Left ventricle myocardium inferior (tissue), 1 donor: ENCODE data around the gene PITPNC1. TPM values are rescaled to one million over a fixed set of nuclear protein-coding genes. Genes with fewer than 3 reads are reported as not detected.

Source experiments
- DNase-seq: peaks from one replicate; pipeline ENCODE4 v3.0.0-alpha.2; 2020
- H3K27ac ChIP-seq: fragments of 200-600 bp; replicated peaks from 2 replicates; pipeline ENCODE4 v1.8.0; 2021
- H3K27me3 ChIP-seq: fragments of 200-600 bp; 2 replicates; pipeline ENCODE4 v1.8.0; 2021; ENCODE audit warnings: low read depth
- H3K36me3 ChIP-seq: fragments of 200-600 bp; 2 replicates; pipeline ENCODE4 v1.8.0; 2021
- H3K4me1 ChIP-seq: fragments of 200-600 bp; 2 replicates; pipeline ENCODE4 v1.8.0; 2021
- H3K4me3 ChIP-seq: fragments of 200-600 bp; 2 replicates; pipeline ENCODE4 v1.8.0; 2021; ENCODE audit warnings: mild to moderate bottlenecking, moderate library complexity
- H3K9me3 ChIP-seq: fragments of 200-600 bp; replicated peaks from 2 replicates; pipeline ENCODE4 v1.8.0; 2021
- intact Hi-C: fragments of 100-400 bp; cut with micrococcal nuclease; formaldehyde crosslinking; loops from one replicate; pipeline ENCODE4 v1.11.0; 2022
- total RNA-seq: library from RNA; stranded (reverse); fragmentation: NEBNext Ultra II Directional; extraction: Animal tissue kit (Norgen Biotek cat#: 25700); gene quantifications from one replicate; pipeline ENCODE4 v1.2.1, GENCODE V29; 2021
- TF ChIP-seq, protein P1 (sequence below): fragments of 200-600 bp; IDR thresholded peaks from 2 replicates; pipeline ENCODE4 v1.8.0; 2021; ENCODE audit warnings: antibody characterized with exemption, mild to moderate bottlenecking, borderline replicate concordance
- donor health status: DM: no; HTN: yes; CAD: no; lungs with severe emphysema.

Gene PITPNC1
- total RNA-seq, 1 donor from 2014 or later = 8.1 TPM

DNA sequence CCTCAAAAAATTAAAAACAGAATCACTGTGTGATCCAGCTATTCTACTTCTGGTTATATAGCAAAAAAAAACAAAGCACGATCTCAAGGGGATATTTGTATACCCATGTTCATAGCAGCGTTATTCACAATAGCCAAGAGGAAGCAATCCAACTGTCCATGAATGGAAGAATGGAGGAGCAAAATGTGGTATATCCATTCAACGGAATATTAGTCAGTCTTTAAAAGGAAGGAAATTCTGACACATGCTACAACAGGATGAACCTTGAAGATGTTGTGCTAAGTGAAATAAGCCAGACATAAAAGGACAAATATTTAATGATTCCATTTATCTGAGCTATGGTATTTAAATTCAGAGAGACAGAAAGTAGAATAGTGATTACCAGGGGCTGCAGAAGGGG, 336.1 kb downstream of the PITPNC1 start:
- Histone ChIP-seq H3K27me3 (no peaks in the 10 kb centered on the region), H3K36me3 (no peaks in the 10 kb centered on the region), H3K4me1 (peaks cover 11% of the 10 kb centered on the region), H3K27ac (no peak overlapping the region), H3K9me3 (peaks cover 5% of the 10 kb centered on the region), H3K4me3 (no peak overlapping the region)
- no peak for DNase-seq
- TF ChIP-seq, protein P1, sequence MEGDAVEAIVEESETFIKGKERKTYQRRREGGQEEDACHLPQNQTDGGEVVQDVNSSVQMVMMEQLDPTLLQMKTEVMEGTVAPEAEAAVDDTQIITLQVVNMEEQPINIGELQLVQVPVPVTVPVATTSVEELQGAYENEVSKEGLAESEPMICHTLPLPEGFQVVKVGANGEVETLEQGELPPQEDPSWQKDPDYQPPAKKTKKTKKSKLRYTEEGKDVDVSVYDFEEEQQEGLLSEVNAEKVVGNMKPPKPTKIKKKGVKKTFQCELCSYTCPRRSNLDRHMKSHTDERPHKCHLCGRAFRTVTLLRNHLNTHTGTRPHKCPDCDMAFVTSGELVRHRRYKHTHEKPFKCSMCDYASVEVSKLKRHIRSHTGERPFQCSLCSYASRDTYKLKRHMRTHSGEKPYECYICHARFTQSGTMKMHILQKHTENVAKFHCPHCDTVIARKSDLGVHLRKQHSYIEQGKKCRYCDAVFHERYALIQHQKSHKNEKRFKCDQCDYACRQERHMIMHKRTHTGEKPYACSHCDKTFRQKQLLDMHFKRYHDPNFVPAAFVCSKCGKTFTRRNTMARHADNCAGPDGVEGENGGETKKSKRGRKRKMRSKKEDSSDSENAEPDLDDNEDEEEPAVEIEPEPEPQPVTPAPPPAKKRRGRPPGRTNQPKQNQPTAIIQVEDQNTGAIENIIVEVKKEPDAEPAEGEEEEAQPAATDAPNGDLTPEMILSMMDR = no peak
- intact Hi-C loops = no loop called here

- TF ChIP-seq, protein P1 = no peak
- Histone ChIP-seq H3K4me3 (no peak overlapping the region), H3K27me3 (no peaks in the 10 kb centered on the region), H3K27ac (no peak overlapping the region), H3K4me1 (peaks cover 30% of the 10 kb centered on the region), H3K9me3 (peaks cover 5% of the 10 kb centered on the region), H3K36me3 (peaks cover 16% of the 10 kb centered on the region)
- intact Hi-C loops = no loop called here
- DNase-seq = no peak
Measured at GRCh38 chr17:67716405-67716798, 339.3 kb downstream of the PITPNC1 start.

GRCh38 chr17:67717192-67717623, 340.1 kb downstream of the PITPNC1 start:
- Histone ChIP-seq H3K27ac (peak overlapping the region; percentile 90), H3K9me3 (peaks cover 5% of the 10 kb centered on the region), H3K4me1 (peaks cover 30% of the 10 kb centered on the region), H3K27me3 (no peaks in the 10 kb centered on the region), H3K4me3 (peak overlapping the region; percentile 90), H3K36me3 (peaks cover 24% of the 10 kb centered on the region)
- no peak for DNase-seq
- intact Hi-C loops = no loop called here
- TF ChIP-seq, protein P1 = no peak

DNA sequence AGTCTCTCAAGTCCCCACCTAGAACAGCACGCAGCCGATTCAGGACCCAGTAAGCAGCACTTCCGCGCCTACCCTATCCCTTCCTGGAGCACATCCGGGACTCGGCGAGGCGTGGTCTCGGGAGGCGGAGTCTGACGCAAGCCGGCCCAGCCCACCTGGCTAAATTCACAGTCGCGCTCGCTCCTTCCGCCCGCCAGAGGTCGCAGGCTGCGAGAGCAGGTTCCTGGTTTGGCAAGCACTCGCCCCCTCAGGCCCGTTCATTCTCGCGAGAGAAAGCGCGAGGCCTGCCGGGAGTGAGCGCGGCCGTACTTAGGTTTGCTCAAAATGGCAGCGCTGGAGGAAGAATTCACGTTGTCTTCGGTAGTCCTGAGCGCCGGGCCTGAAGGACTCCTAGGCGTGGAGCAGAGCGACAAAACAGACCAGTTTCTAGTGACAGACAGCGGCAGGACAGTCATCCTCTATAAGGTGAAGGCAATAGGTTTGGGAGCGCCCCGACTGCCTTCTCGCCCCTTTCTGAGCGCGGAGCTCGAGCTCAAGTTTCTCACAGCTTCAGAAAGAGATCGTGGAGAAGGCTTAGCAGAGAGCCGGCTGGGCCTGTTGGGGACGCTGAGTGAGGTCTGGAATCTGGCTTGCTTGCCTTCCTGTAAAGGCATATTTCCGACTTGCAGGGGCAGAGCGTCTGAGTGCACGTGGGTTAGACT, 340.7 kb downstream of the PITPNC1 start, which contains the start of gene NOL11:
TSS of gene NOL11 (plus strand) at position 313 of the 701 bp plus-strand sequence. CDS start at position 325, 12 bp downstream.
- TF ChIP-seq, protein P1 = peak; percentile 97

DNA sequence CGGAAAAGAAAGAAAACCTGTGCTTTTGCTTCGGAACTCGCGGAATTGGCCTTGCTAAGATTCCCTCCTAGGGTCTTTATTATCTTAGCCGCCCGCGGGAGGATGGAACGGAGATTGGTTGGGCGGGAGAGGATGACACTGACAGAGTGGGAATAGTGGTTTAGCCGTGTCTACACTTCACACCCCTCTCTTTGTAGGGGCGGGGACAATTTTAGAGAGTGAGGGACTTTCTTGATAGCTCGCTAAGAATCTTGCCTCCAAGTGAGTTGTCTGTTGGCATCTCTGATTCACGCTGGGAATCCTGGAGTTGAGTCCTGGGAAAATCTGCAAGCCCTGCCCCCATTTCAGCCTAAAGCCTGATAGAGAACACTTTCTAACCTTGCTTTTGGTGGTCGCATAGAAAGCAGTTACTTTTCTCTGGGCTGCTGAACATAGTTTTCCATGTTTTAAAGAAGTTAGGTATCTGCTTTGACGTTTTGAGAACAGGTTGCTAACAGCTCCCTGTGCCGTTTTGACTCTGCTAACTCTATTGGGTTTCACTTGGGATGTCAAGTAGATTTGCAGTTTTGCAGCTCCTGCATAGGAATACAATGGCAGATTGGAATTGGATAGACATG, 341.4 kb downstream of the PITPNC1 start:
- Histone ChIP-seq H3K4me1 (peaks cover 30% of the 10 kb centered on the region), H3K4me3 (peak overlapping the region; percentile 90), H3K9me3 (no peaks in the 10 kb centered on the region), H3K27me3 (no peaks in the 10 kb centered on the region), H3K36me3 (peaks cover 32% of the 10 kb centered on the region), H3K27ac (peak overlapping the region; percentile 90)
- DNase-seq = no peak
- intact Hi-C loops = no loop called here
- TF ChIP-seq, protein P1 = no peak

More for the DNA sequence above, 340.7 kb downstream of the PITPNC1 start, which contains the start of gene NOL11:
- peaks cover 5% of the 10 kb centered on the region for H3K9me3 ChIP-seq
- peak; percentile 99 for DNase-seq
- intact Hi-C loops = no loop called here
- H3K27me3 ChIP-seq = no peaks in the 10 kb centered on the region
- H3K4me1 ChIP-seq = peaks cover 30% of the 10 kb centered on the region
- peak within 1 kb of the TSS; percentile 90 for H3K27ac ChIP-seq
- peak within 1 kb of the TSS; percentile 90 for H3K4me3 ChIP-seq
- peaks cover 30% of the 10 kb centered on the region for H3K36me3 ChIP-seq
